Measurements from ENCODE around the gene GOLGA6L2. TPM values are rescaled to one million over a fixed set of nuclear protein-coding genes. Genes with fewer than 3 reads are reported as not detected.
A peak's percentile ranks its signal among the peaks of the same experiment; 100 is the strongest.

GOLGA6L2 gene
- total RNA-seq, 1 donor from 2014 or later, result not detected

DNA sequence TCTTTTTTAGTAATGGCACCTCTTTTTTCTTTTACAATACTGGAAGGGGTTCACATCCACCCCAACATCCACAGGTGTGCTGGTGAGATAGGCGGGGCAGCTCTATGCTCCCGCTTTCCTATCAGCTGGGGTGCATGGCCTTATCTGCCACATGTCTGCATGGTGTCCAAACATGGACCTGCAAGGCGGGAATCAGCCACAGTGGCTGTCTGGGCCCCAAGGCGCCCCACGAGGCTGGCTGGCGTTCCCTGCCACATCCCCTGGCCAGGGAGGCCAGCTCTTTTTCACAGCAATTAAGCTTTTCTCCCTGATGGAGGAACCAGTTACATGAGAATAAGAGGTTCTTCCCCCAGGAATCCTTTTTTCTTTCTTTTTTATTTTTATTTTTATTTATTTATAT lies 30.9 kb upstream of the GOLGA6L2 start:
- TF ChIP-seq, protein P1, sequence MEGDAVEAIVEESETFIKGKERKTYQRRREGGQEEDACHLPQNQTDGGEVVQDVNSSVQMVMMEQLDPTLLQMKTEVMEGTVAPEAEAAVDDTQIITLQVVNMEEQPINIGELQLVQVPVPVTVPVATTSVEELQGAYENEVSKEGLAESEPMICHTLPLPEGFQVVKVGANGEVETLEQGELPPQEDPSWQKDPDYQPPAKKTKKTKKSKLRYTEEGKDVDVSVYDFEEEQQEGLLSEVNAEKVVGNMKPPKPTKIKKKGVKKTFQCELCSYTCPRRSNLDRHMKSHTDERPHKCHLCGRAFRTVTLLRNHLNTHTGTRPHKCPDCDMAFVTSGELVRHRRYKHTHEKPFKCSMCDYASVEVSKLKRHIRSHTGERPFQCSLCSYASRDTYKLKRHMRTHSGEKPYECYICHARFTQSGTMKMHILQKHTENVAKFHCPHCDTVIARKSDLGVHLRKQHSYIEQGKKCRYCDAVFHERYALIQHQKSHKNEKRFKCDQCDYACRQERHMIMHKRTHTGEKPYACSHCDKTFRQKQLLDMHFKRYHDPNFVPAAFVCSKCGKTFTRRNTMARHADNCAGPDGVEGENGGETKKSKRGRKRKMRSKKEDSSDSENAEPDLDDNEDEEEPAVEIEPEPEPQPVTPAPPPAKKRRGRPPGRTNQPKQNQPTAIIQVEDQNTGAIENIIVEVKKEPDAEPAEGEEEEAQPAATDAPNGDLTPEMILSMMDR (conservative IDR thresholded peaks at IDR 0.05), result no peak
- DNase-seq (ENCODE audit: extremely low spot score, unreplicated experiment), result no peak
- Mint-ChIP-seq H3K4me3 (no peak overlapping the region), H3K27ac (no peak overlapping the region), H3K4me1 (ENCODE audit: unreplicated experiment) (no peaks in the 10 kb centered on the region), H3K9me3 (no peaks in the 10 kb centered on the region), H3K36me3 (no peaks in the 10 kb centered on the region), H3K27me3 (no peaks in the 10 kb centered on the region)

DNA sequence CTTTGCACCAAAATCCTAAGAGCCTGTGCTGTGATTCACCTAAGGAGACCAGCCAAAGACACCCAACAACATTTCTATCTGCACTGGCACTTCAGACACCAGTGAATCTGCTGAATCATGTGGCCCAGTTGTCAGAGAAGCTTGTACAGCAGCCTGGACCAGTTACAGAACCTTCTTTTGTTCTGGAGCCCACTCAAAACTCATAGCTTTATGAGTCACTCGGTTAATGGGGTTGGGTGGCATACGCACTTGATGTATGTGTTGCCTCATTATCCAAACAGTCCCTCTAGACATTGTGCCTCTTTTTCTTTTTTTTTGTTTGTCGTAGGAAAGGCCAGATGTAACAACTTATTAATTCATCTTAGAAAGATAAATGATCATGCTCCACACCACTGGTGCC lies 25.6 kb upstream of the GOLGA6L2 start:
- Mint-ChIP-seq H3K4me1 (ENCODE audit: unreplicated experiment) (no peaks in the 10 kb centered on the region), H3K27ac (no peak overlapping the region), H3K27me3 (no peaks in the 10 kb centered on the region), H3K4me3 (no peak overlapping the region), H3K36me3 (no peaks in the 10 kb centered on the region), H3K9me3 (no peaks in the 10 kb centered on the region)
- TF ChIP-seq, protein P1 (conservative IDR thresholded peaks at IDR 0.05), result no peak
- no peak for DNase-seq (ENCODE audit: extremely low spot score, unreplicated experiment)

DNA sequence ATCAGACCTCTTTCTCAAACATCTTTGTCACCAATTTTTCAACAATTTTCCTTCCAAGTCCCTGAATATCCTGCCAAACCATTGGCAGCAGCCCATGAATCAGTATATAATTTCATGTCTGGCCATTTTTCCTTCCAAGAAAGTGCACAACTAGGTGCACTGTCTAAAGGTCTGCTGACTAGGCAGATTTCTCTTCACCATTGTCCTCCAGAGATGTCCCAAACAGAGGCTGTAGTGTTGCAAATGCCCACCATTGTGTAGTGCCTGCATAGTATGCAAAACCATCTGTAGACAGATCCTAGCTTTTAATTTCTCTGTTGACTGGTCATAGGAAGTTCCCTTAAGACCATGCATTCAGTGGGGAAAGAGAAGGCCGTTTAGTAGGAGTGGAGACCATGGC lies 25.0 kb upstream of the GOLGA6L2 start:
- TF ChIP-seq, protein P1 (conservative IDR thresholded peaks at IDR 0.05), result no peak
- H3K36me3 Mint-ChIP-seq, result no peaks in the 10 kb centered on the region
- H3K4me1 Mint-ChIP-seq (ENCODE audit: unreplicated experiment), result no peaks in the 10 kb centered on the region
- no peak overlapping the region for H3K27ac Mint-ChIP-seq
- H3K4me3 Mint-ChIP-seq, result no peak overlapping the region
- no peaks in the 10 kb centered on the region for H3K27me3 Mint-ChIP-seq
- no peak for DNase-seq (ENCODE audit: extremely low spot score, unreplicated experiment)
- no peaks in the 10 kb centered on the region for H3K9me3 Mint-ChIP-seq

DNA sequence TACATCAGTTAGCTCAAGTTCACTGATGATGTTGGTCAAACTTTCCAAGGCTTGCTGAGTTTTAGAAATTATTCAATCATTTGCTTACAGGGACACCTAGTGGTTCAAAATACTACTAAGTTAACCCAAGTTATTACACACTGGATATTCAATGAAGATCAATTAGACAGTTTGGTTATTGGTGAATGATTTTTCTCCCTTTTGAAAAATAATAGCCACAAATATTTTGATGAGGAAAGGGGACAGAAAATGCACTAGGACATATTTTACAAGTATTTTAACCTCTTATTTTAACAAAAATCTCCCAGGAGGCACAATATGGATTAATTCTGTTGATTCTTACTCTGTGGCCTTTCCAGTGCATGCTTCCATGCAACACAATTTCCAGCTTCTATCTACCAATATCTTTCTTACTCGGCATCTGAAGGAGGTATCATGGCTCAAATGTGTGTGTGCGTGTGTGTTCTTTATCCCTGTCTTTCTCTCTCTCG lies 20.1 kb upstream of the GOLGA6L2 start:
- DNase-seq (ENCODE audit: extremely low spot score, unreplicated experiment), result no peak
- H3K36me3 Mint-ChIP-seq, result no peaks in the 10 kb centered on the region
- TF ChIP-seq, protein P1 (conservative IDR thresholded peaks at IDR 0.05), result peak; percentile 67
- H3K4me1 Mint-ChIP-seq (ENCODE audit: unreplicated experiment), result no peaks in the 10 kb centered on the region
- H3K9me3 Mint-ChIP-seq, result no peaks in the 10 kb centered on the region
- no peak overlapping the region for H3K27ac Mint-ChIP-seq
- no peak overlapping the region for H3K4me3 Mint-ChIP-seq
- no peaks in the 10 kb centered on the region for H3K27me3 Mint-ChIP-seq

DNA sequence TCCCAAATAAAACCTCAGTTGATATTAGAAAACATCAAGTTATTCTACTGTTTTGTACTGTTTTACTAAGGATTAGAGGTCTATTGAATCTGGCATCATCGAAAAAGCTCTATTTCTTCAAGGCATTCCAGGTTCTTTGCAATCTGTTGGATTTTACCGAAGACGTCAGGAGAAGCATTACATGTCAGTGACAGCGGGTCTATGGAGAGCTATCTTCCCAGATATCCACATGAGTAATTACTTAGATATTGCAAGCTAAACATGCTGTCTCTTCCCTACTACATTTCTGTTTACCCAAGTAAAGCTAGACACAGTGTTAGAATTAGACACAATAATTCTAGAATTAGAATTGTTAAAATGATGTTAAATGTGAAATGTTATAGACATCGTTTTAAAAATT lies 10.8 kb upstream of the GOLGA6L2 start:
- Mint-ChIP-seq H3K4me3 (no peak overlapping the region), H3K36me3 (no peaks in the 10 kb centered on the region), H3K4me1 (ENCODE audit: unreplicated experiment) (no peaks in the 10 kb centered on the region), H3K27me3 (no peaks in the 10 kb centered on the region), H3K27ac (no peak overlapping the region), H3K9me3 (no peaks in the 10 kb centered on the region)
- TF ChIP-seq, protein P1 (conservative IDR thresholded peaks at IDR 0.05), result no peak
- DNase-seq (ENCODE audit: extremely low spot score, unreplicated experiment), result no peak

Measured in type B pancreatic cell (in vitro differentiated cells).